Stimulated activated CD4-positive, alpha-beta T cell treated with anti-CD3 and anti-CD28 coated beads, Interleukin-15, amount 100 ng/mL, for 24 hours (primary cell): ENCODE results near the gene LETM1.

Experiments used
- DNase-seq: peaks from one replicate; pipeline ENCODE4 v3.0.0-alpha.2; 2020

Gene LETM1

GRCh38 chr4:1871471-1872021, 15.6 kb upstream of the LETM1 start:
- DNase-seq: no peak

GRCh38 chr4:1870578-1871443, 14.9 kb upstream of the LETM1 start, which contains the start of gene NSD2:
Gene NSD2, plus strand, starts transcription at chr4:1871393. Its CDS starts 29,262 bp downstream, at chr4:1900655.
- DNase-seq: peak; percentile 93

- DNase-seq: peak; percentile 93
Observed at GRCh38 chr4:1870328-1870577, 14.3 kb upstream of the LETM1 start.

- DNase-seq: no peak
Observed at GRCh38 chr4:1869530-1870327, 13.8 kb upstream of the LETM1 start.

DNA sequence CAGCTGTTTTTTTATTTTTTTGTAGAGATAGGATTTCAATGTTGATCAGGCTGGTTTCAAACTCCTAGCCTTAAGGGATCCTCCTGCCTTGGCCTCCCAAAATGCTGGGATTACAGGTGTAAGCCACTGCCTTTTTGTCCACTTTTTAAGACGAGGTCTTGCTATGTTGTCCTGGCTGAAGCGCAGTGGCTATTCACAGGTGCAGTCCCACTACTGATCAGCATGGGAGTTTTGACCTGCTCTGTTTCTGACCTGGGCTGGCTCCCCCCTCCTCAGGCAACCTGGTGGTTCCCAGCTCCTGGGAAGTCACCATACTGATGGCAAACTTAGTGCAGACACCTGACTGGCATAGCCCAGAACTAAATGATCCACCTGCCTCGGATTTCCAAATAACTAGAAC, 13.0 kb upstream of the LETM1 start:
- DNase-seq: no peak

DNA sequence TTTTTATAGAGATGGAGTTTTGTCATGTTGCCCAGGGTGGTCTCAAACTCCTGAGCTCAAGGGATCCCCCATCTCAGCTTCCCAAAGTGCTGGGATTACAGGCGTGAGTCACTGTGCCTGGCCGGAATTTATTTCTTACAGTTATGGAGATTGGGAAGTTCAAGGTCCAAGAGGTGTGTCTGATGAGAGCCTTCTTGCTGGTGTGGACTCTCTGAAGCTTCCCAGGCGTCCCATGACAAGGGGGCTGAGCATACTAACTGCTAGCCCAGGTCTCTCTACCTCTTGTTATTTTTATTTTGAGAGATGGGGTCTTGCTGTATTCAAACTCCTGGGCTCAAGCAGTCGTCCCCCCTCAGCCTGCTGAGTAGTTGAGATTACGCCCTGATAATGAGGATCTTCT, 12.3 kb upstream of the LETM1 start:
- DNase-seq: no peak

- DNase-seq: no peak
Observed at GRCh38 chr4:1866189-1866661, 10.3 kb upstream of the LETM1 start.

GRCh38 chr4:1864076-1865008, 8.4 kb upstream of the LETM1 start:
- DNase-seq: no peak

GRCh38 chr4:1863297-1864033, 7.5 kb upstream of the LETM1 start:
- no peak for DNase-seq

DNA sequence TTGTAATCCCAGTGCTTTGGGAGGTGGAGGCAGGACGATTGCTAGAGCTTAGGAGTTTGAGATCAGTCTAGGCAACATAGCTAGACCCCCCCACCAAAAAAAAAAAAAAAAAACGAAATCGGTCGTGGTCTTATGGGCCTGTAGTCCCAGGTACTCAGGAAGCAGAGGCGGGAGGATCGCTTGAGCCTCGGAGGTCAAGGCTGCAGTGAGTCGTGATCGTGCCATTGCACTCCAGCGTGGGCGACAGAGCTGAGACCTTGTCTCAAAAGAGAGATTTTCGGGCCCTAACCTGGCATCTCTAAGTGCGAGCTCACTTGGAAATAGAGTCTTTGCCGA, 7.0 kb upstream of the LETM1 start:
- DNase-seq: no peak

DNA sequence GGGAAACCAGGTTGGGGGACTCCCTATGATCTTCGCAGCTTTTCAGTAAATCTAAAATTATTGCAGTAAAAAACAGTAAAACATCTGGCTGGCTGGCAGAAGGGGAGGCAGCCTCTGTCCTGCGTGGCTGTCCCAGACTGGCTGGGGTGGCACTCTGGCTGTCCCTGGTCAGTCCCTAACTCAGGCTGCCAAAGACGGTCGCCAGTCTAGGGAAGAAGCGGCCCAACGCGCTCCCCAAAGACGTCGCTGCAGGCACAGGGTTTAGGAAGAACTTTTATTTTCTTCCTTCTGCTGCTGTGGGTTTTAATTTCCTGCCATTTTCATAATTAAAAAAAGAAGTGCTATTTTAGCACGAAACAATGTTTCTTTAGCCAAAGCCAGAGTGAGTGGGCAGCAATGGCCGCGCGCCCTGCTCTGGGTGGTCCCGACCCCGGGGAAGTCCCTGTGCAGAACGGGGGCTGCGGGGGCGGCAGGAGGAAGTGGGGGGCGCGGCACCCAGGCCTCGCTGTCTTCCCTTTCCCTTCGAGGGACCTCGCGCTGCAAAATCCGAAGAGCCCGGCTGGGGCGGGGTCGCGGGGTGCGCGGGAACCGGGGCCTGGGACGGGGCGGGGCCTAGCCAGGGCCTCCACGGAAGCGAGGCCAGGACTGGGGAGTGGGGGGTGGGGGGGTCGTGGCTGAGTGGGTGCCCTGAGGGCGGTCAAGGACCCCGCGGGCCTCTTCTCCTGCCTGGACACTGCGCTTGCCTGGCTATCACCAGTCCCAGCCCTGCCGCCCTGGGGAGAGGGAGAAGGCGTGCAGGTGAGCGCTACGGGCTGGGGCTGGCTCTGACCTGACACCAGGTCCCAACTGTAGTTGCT, 6.3 kb upstream of the LETM1 start:
- peak; percentile 57 for DNase-seq

GRCh38 chr4:1859389-1859753, 3.4 kb upstream of the LETM1 start:
- no peak for DNase-seq

DNA sequence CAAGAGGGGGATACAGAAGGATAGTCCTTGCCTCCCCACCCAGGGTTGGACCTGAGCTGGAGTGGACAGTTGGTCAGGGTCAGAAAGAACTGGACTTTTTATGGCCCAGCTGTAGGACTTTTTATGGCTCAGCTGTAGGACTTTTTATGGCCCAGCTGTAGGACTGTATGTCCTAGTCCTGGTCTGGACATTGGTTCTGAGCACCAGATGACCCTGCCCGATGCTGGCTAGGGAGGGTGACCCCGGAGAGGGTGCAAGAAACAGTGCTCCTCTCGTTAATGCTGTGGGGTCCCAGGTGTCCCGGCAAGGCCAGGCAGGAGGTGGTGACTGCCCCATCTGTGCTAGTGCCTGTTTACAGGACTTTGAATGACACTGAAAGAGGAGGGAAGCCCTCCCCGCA, 2.0 kb upstream of the LETM1 start:
- no peak for DNase-seq

DNA sequence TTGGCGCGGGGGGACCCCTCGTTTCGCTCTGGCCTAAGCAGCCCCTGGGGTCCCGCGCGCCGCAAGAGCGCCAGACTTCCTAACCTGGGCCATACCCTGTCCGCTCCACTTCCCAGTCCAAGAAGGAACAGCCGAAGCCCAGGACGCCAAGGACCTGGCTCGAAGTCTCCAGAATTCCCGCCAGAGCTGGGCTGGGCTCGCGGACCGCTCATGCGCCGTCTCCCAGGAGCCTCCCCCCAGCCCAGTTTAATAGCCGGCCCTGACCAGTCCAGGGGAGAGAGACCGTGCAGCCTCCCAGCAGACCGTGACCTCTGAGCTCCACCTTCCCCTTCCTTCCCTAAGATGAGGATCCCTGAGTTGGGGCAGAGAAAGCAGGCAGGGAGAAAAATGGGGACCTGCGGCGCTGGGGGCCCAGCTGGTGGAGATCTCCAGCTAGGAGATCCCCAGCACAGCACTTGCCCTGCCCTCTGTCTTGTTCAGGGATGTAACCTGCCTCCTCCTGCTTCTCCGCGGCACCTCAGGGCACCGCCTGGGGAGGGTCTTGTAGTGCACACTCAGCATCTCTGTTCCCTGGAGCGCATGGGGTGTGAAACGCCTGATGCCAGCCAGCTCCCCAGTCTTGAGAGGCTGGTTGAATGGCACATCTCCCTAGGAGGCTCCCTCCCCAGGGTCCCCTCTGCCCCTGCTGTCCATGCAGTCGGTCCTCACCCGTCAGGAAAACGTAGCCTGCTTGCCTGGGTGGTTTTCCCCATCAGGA, 1.2 kb upstream of the LETM1 start:
- no peak for DNase-seq

DNA sequence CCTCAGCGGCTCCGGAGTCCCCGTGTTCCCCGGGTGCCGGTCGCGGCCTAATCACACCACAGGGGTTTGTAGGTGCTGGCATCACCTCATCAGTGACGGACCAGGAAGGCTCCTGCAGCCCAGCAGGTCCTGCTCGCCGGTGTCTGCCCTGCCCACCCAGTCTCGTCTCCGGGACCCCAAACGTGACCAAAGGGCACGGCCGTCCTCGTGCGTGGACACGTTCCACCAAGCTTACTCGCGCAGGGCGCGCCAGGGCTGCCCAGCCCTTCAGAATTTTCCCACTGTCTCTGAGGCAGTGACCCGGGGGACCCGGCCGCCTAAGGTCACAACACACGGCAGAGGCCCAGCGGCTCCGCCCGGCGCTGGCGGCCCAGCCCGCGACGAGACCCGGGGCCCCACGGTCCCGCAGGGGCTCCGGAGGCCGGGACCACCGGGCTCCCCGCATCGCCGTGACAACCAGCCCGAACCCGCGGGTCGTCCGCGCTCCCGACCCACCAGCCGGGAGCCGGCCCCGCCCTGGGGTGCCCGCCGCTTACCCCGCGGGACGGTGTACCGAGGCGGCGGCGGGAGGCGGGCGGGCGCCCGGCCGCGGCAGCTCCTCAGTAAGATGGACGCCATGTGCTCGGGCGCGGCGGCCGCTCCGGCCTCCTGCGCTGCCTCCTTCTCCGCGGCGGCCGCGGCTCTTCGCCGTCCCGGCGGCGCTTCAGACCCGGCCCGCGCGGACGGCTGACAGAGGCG, 454 bp downstream of the LETM1 start:
- DNase-seq: peak; percentile 42

DNA sequence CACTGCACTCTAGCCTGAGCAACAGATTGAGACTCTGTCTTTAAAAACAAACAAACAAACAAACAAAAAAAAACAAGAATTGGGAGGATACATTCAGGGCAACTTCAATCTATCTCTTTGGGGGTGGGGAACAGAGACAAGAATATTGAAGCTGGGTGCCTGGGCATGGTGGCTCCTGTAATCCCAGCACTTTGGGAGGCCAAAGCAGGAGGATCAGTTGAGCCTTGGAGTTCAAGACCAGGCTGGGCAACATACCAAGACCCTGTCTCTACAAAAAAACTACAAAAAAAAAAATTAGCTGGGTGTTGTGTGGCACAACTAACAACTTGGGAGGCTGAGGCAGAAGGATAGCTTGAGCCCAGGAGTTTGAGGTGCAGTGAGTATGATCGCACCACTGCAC, 1.2 kb downstream of the LETM1 start:
- no peak for DNase-seq

- no peak for DNase-seq
Observed at GRCh38 chr4:1852904-1853623, 2.9 kb downstream of the LETM1 start.

GRCh38 chr4:1851575-1852410, 4.2 kb downstream of the LETM1 start:
- no peak for DNase-seq
